Measurements from ENCODE around the gene PACS1. TPM values are rescaled to one million over a fixed set of nuclear protein-coding genes. Genes with fewer than 3 reads are reported as not detected.
A peak's percentile ranks its signal among the peaks of the same experiment; 100 is the strongest.
"Not testable (repeated sequence)": the region's sequence is repeated elsewhere in the genome, so short reads cannot be mapped to it uniquely, and the experiment has no call there.

Gene PACS1
- total and polyA plus RNA-seq, 2 donors (not counting 1 experiment from before 2014, with no cell fraction given): 131 to 303 TPM

GRCh38 chr11:66253081-66253480 is 183.0 kb downstream of the PACS1 start:
- ATAC-seq (ENCODE audit: low read depth); H3K4me3 ChIP-seq (ENCODE audit: control extremely low read depth in 1 of 5, extremely low read depth in 1 of 5, insufficient read depth in 1 of 5, low read depth in 2 of 5, low read length in 4 of 5); H3K9me3 Mint-ChIP-seq (ENCODE audit: insufficient read depth); H3K4me3 Mint-ChIP-seq; H3K4me2 ChIP-seq (replicated peaks; ENCODE audit: low read depth, low read length, poor library complexity, severe bottlenecking); H3K9ac ChIP-seq (ENCODE audit: low read length); H3K27me3 ChIP-seq (replicated peaks in 1 of 4; ENCODE audit: control extremely low read depth in 1 of 4, control insufficient read depth in 3 of 4, insufficient read depth in 4 of 4, low read length in 3 of 4); H3K27ac ChIP-seq (ENCODE audit: low read length in 2 of 2); H4K20me1 ChIP-seq (ENCODE audit: control insufficient read depth, insufficient read depth, low read length, poor library complexity, severe bottlenecking); intact Hi-C loops (cut with micrococcal nuclease); DNase-seq; H3K9me3 ChIP-seq (ENCODE audit: control extremely low read depth in 1 of 3, control insufficient read depth in 2 of 3, insufficient read depth in 1 of 3, low read length in 2 of 3); H2AFZ ChIP-seq (ENCODE audit: insufficient read depth, low read depth, low read length, poor library complexity, severe bottlenecking); H3K27me3 Mint-ChIP-seq; H3K79me2 ChIP-seq (ENCODE audit: control insufficient read depth, insufficient read depth, low read length); H3K4me1 ChIP-seq (ENCODE audit: control insufficient read depth in 2 of 2, insufficient read depth in 2 of 2, low read length in 2 of 2): not testable (repeated sequence)
- peaks cover 0 to 11% of the 10 kb centered on the region in 2 experiments for H3K36me3 ChIP-seq (replicated peaks in 1 of 2; ENCODE audit: control extremely low read depth in 1 of 2, control insufficient read depth in 1 of 2, extremely low read depth in 1 of 2, insufficient read depth in 2 of 2, low read length in 1 of 2)
- ChIA-PET POLR2A (interaction anchor here (0.7 to 0.9 kb wide), 4 partner anchors 12 to 201 kb away, joined by 3 to 9 read pairs (median 5); partner anchors contain the start of genes SF3B2 and YIF1A), CTCF (interaction anchor here (0.9 to 1.7 kb wide), 2 partner anchors 30 to 31 kb away, joined by 3 to 8 read pairs; no protein-coding TSS in a partner anchor)
- 94% methylated on average over 6 of the region's 6 CpGs for WGBS (ENCODE audit: insufficient coverage)
- Mint-ChIP-seq H3K27ac (peak overlapping the region; percentile 56), H3K4me1 (peaks cover 14% of the 10 kb centered on the region)

- no peak for ATAC-seq (ENCODE audit: low read depth)
- CTCF ChIA-PET: interaction anchor here (1.0 to 1.3 kb wide), 3 partner anchors 53 to 190 kb away, joined by 3 to 5 read pairs (median 3); no protein-coding TSS in a partner anchor
- Mint-ChIP-seq H3K27ac (peak overlapping the region; percentile 98), H3K4me1 (peaks cover 25% of the 10 kb centered on the region), H3K4me3 (peak overlapping the region; percentile 98), H3K9me3 (ENCODE audit: insufficient read depth) (no peaks in the 10 kb centered on the region), H3K27me3 (no peaks in the 10 kb centered on the region)
- Histone ChIP-seq H3K9me3 (ENCODE audit: control extremely low read depth in 1 of 3, control insufficient read depth in 2 of 3, insufficient read depth in 1 of 3, low read length in 2 of 3) (no peaks in the 10 kb centered on the region), H3K9ac (ENCODE audit: low read length) (peak overlapping the region; percentile 85), H4K20me1 (ENCODE audit: control insufficient read depth, insufficient read depth, low read length, poor library complexity, severe bottlenecking) (peaks cover 16% of the 10 kb centered on the region), H3K4me3 (ENCODE audit: control extremely low read depth in 1 of 5, extremely low read depth in 1 of 5, insufficient read depth in 1 of 5, low read depth in 2 of 5, low read length in 4 of 5) (peak overlapping the region in 4 of 5 experiments; percentile 87 to 99 (median 96)), H3K4me1 (ENCODE audit: control insufficient read depth in 2 of 2, insufficient read depth in 2 of 2, low read length in 2 of 2) (peaks cover 13 to 18% of the 10 kb centered on the region in 2 donors), H3K36me3 (replicated peaks in 1 of 2; ENCODE audit: control extremely low read depth in 1 of 2, control insufficient read depth in 1 of 2, extremely low read depth in 1 of 2, insufficient read depth in 2 of 2, low read length in 1 of 2) (peaks cover 0 to 30% of the 10 kb centered on the region in 2 experiments), H3K4me2 (replicated peaks; ENCODE audit: low read depth, low read length, poor library complexity, severe bottlenecking) (peak overlapping the region; percentile 86), H3K27ac (ENCODE audit: low read length in 2 of 2) (peak overlapping the region; percentile 85), H3K79me2 (ENCODE audit: control insufficient read depth, insufficient read depth, low read length) (peaks cover 7% of the 10 kb centered on the region), H2AFZ (ENCODE audit: insufficient read depth, low read depth, low read length, poor library complexity, severe bottlenecking) (peak overlapping the region; percentile 87), H3K27me3 (replicated peaks in 1 of 4; ENCODE audit: control extremely low read depth in 1 of 4, control insufficient read depth in 3 of 4, insufficient read depth in 4 of 4, low read length in 3 of 4) (no peaks in the 10 kb centered on the region)
- TF ChIP-seq CTCF (IDR thresholded peaks at IDR 0.05) (peak; percentile 40), EZH2 (IDR thresholded peaks at IDR 0.05; ENCODE audit: borderline replicate concordance, insufficient read depth, low read depth, low read length, poor library complexity, severe bottlenecking) (no peak)
- intact Hi-C loops (cut with micrococcal nuclease): loop anchor here (1.0 kb wide), 1 partner anchor 36 kb away; no protein-coding TSS in a partner anchor
- WGBS (ENCODE audit: insufficient coverage): 4% methylated on average over 26 of the region's 28 CpGs
- POLR2A ChIA-PET: interaction anchor here (0.9 to 1.2 kb wide), 3 partner anchors 24 to 702 kb away, joined by 3 to 10 read pairs (median 5); no protein-coding TSS in a partner anchor
- no peak for DNase-seq
Observed at GRCh38 chr11:66258473-66258893, 188.4 kb downstream of the PACS1 start.
